ENCODE measurements around the gene EFR3B. TPM values are rescaled to one million over a fixed set of nuclear protein-coding genes. Genes with fewer than 3 reads are reported as not detected.

The EFR3B gene
- total RNA-seq, 2 experiments from 2014 or later = 0.16 to 0.23 TPM

DNA sequence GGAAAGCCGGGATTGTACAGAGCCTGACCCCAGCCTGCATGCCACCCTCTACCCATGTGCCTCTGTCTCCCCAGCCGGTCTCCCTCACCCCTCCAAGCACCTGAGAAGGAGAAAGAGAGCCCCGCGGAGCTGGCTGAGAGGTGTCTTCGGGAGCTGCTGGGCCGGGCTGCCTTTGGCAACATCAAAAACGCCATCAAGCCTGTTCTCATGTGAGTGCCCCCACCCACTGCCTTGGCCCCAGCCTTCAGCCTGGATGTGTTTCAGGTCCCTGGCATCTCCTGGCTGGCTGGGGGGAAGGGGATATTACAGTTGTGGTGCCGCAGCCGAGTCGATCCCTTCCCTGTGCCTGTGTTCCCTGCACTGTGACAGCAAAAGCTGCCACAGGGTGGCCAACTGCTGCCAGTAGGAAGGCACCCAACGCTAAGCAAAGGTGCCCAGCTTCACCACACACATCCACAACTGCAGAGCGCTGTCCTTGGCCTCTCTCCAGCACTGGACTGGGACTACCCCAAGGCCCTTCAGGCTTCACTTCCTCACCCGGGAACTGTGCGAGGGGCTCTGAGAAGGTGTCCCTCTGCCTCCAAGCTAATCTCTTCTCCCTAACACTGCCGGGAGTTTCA lies 88.1 kb downstream of the EFR3B start:
- TF ChIP-seq, protein P1, sequence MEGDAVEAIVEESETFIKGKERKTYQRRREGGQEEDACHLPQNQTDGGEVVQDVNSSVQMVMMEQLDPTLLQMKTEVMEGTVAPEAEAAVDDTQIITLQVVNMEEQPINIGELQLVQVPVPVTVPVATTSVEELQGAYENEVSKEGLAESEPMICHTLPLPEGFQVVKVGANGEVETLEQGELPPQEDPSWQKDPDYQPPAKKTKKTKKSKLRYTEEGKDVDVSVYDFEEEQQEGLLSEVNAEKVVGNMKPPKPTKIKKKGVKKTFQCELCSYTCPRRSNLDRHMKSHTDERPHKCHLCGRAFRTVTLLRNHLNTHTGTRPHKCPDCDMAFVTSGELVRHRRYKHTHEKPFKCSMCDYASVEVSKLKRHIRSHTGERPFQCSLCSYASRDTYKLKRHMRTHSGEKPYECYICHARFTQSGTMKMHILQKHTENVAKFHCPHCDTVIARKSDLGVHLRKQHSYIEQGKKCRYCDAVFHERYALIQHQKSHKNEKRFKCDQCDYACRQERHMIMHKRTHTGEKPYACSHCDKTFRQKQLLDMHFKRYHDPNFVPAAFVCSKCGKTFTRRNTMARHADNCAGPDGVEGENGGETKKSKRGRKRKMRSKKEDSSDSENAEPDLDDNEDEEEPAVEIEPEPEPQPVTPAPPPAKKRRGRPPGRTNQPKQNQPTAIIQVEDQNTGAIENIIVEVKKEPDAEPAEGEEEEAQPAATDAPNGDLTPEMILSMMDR (IDR thresholded peaks at IDR 0.05) = peak; percentile 1
- CTCF ChIA-PET = interaction anchor here (0.6 to 8.1 kb wide), 23 partner anchors 9 to 720 kb away, joined by 3 to 183 read pairs (median 3); no protein-coding TSS in a partner anchor
- DNase-seq (no peak), ATAC-seq (no peak)
- peaks cover 3% of the 10 kb centered on the region for H3K4me1 Mint-ChIP-seq (ENCODE audit: low read depth)
- no peaks in the 10 kb centered on the region for H3K9me3 Mint-ChIP-seq
- no peak overlapping the region for H3K27ac Mint-ChIP-seq
- peaks cover 33% of the 10 kb centered on the region for H3K27me3 Mint-ChIP-seq
- no peak overlapping the region for H3K4me3 Mint-ChIP-seq
- H3K36me3 Mint-ChIP-seq (ENCODE audit: low read depth) = no peaks in the 10 kb centered on the region
- intact Hi-C loops (cut with micrococcal nuclease) = loop anchor here (2.0 kb wide), 1 partner anchor 155 kb away; no protein-coding TSS in a partner anchor
- POLR2A ChIA-PET = interaction anchor here (1.2 to 1.6 kb wide), 5 partner anchors 88 to 337 kb away, joined by 3 to 11 read pairs (median 4); partner anchors contain the start of genes CENPO, EFR3B and PTRHD1

DNA sequence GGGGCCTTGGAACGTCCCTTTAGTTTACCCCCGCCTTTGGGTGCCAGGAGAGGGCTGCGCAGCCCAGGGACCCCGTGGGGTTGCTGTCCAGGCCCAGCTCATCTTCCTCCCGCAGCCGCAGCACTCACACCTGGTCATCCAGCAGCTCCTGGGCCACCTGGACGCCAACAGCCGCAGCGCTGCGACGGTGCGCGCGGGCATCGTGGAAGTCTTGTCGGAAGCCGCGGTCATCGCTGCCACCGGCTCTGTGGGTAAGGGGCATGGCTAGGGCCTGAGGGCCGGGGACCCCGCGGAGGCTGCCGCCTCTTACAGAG lies 89.3 kb downstream of the EFR3B start:
- Mint-ChIP-seq H3K4me1 (ENCODE audit: low read depth) (peaks cover 3% of the 10 kb centered on the region), H3K9me3 (no peaks in the 10 kb centered on the region), H3K27me3 (peaks cover 41% of the 10 kb centered on the region), H3K4me3 (peak overlapping the region; percentile 45), H3K36me3 (ENCODE audit: low read depth) (no peaks in the 10 kb centered on the region), H3K27ac (no peak overlapping the region)
- ATAC-seq (no peak), DNase-seq (no peak)
- POLR2A ChIA-PET = interaction anchor here (1.2 kb wide), 1 partner anchor 156 kb away, joined by 3 read pairs; no protein-coding TSS in a partner anchor
- TF ChIP-seq, protein P1 (IDR thresholded peaks at IDR 0.05) = no peak
- CTCF ChIA-PET = interaction anchor here (0.6 to 8.1 kb wide), 4 partner anchors 13 to 1943 kb away, joined by 3 to 183 read pairs (median 4); no protein-coding TSS in a partner anchor
- intact Hi-C loops (cut with micrococcal nuclease) = loop anchor here (2.0 kb wide), 1 partner anchor 156 kb away; no protein-coding TSS in a partner anchor

DNA sequence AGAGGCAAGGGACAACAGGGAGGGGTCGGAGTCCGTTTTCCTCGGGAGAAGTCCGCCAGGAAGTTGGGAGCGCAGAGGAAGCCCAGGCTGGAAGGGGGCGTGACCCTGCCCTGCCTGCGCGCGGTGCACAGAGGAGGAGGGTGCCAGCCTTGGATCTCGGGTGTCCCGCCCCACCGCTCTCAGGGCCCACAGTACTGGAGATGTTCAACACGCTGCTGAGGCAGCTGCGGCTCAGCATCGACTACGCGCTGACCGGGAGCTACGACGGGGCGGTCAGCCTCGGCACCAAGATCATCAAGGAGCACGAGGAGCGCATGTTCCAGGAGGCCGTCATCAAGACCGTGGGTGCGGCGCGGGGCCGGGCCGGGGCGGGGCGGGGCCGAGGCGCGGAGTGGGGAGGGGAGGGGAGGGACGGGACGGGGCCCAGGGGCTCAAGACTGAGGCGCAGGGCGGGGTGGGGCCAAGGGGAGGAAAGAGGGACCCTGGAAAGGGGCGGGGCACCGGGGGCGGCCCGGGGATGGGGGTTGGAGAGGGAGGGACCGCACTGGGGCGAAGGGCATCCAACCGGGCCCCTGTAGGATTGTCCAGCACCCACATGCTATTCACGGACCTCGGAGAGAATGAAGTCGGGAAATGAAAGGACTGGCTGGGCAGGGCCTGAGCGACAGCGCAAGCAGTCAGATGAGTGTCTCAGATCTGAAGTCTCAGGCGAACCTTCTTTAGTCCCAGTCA lies 89.9 kb downstream of the EFR3B start:
- no peak overlapping the region for H3K27ac Mint-ChIP-seq
- DNase-seq (peak; percentile 16), ATAC-seq (peak; percentile 32)
- peaks cover 41% of the 10 kb centered on the region for H3K27me3 Mint-ChIP-seq
- H3K36me3 Mint-ChIP-seq (ENCODE audit: low read depth) = no peaks in the 10 kb centered on the region
- H3K4me1 Mint-ChIP-seq (ENCODE audit: low read depth) = peaks cover 3% of the 10 kb centered on the region
- H3K9me3 Mint-ChIP-seq = no peaks in the 10 kb centered on the region
- POLR2A ChIA-PET = interaction anchor here (1.2 kb wide), 1 partner anchor 156 kb away, joined by 3 read pairs; no protein-coding TSS in a partner anchor
- intact Hi-C loops (cut with micrococcal nuclease) = loop anchor here (2.0 kb wide), 1 partner anchor 157 kb away; no protein-coding TSS in a partner anchor
- CTCF ChIA-PET = interaction anchor here (0.9 to 8.1 kb wide), 2 partner anchors 64 to 156 kb away, joined by 4 to 183 read pairs; no protein-coding TSS in a partner anchor
- peak overlapping the region; percentile 45 for H3K4me3 Mint-ChIP-seq
- TF ChIP-seq, protein P1 (IDR thresholded peaks at IDR 0.05) = no peak

DNA sequence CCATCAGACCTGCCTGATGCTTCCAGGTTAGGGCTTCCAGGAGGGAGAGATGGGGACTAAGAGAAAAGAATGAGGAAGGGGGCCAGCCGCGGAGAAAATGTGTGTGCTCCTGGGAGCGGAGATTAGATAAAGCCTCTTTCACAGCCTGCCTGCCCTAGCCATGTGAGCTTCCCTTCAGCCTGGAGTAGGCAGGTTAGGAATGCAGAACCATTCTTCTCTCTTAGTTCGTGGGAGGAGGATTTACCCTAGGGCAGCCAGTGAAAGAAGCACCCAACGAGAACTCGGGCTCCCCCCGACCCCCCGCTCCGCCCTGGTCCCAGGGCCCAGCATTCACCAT lies 90.4 kb downstream of the EFR3B start:
- TF ChIP-seq, protein P1 (IDR thresholded peaks at IDR 0.05) = no peak
- intact Hi-C loops (cut with micrococcal nuclease) = no loop called here
- CTCF ChIA-PET = interaction anchor here (0.8 to 8.1 kb wide), 2 partner anchors 63 to 156 kb away, joined by 3 to 183 read pairs; no protein-coding TSS in a partner anchor
- POLR2A ChIA-PET = no interaction called here
- Mint-ChIP-seq H3K9me3 (no peaks in the 10 kb centered on the region), H3K27me3 (peaks cover 42% of the 10 kb centered on the region), H3K4me3 (peak overlapping the region; percentile 13), H3K36me3 (ENCODE audit: low read depth) (no peaks in the 10 kb centered on the region), H3K27ac (no peak overlapping the region), H3K4me1 (ENCODE audit: low read depth) (peaks cover 3% of the 10 kb centered on the region)
- no peak for ATAC-seq
- no peak for DNase-seq

All from activated CD8-positive, alpha-beta T cell treated with anti-CD3 and anti-CD28 coated beads for 36 hours (primary cell).